ENCODE results near the gene MYH9.
"Not testable (repeated sequence)": the region's sequence is repeated elsewhere in the genome, so short reads cannot be mapped to it uniquely, and the experiment has no call there.

MYH9 gene

DNA sequence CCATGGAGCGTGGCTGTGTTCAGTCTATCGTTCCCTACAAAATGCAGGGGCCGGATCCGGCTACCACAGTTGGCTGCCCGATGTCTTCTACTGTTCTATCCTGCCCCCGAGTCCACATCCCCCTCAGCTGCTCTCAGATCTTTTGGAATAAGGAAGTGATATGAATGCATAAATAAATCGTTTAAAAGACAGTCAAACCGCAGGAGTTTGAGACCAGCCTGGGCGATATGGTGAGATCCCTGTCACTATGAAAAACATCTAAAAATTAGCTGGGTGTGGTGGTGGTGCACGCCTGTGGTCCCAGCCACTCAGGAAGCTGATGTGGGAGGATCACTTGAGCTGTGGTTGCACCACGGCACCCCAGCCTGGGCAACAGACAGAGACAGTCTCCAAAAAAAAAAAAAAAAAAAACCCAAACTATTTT is 97.8 kb downstream of the MYH9 start:
- peak; percentile 66 for DNase-seq

DNA sequence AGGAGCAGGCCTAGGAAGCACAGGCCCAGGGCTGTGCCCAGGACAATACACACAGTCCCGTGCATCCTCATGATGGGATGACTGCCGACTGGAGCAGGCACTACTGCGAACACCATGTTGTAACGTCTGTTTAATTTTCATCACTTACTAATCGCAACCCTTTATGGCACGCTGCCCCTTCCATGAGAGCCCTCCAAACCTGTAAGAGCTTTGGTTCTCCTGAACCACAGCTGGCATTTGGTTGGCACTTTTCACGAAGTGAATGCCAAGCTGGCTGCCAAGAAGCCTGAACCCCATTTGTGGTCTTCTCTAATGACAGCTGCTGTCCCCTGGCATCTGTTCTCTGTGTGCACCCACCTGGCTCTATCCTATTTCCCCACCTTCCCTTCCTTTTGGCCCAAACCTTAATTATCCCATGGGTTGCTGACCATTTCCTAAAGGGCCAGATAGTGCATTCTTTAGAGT is 98.3 kb downstream of the MYH9 start:
- DNase-seq: no peak

DNA sequence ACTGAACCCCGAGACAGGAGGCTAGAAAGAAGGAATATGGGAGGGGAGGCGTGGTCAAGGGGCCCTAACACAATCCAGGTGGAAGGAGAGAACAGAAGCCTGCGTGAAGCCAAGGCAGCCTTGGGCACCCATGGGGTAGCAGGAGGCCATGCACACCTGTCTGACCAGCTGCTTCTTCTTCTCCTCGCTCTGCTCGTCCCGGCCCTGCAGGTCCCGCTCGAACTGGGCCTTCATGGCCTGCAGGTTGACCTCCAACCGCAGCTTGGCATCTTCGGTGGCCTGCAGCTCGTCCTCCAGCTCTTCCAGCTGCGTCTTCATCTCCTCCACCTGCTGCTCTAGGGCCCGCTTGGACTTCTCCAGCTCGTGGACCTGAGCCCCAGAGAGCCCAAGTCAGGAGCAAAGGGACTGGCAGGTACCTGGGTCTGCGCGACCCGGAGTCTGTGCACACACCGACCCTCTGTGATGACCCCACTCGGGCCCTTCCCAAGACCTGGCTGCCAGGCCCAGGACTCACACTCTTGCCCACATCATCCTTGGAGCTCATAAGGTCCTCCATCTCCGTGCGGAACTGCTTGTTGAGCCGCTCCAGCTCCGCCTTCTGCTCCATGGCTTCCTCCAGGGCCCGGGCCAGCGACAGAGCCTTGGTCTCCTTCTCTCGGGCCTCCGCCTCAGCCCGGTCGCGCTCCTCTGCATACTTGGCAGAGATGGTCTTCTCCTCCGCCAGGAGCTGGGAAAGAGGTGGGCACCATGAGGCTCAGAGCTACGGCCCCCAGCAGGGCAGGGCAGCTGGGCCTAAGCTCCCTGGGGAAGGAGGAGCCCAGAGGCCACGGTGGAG is 99.0 kb downstream of the MYH9 start:
- no peak for DNase-seq

DNA sequence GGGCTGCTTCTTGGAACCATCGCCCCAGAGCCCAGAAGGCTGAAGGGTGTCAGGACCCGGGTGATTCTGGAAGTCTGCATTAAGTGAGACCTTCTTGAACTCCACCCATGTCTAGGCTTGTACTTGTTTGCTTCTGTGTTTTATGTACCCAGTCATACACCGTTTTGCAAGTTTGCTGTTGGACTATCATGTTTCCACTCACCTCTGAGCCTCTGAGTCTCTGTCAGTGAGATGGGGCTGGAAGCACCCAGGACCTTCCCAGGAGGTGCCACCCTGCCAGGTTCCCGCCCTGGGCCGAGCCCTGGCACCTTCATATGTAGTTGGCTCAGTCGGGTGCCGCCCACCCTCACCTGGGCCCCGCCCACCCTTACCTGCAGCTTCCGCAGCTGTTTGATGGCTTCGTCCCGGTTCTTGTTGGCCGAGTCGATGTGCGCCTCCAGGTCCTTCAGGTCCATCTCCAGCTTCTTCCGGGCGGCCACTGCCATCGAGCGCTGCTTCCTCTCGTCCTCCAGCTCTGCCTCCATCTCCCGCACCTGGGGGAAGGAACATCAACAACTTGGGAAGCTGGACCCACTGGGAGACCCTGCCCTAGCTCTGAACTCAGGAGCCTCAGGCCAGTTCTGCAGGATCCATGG is 99.8 kb downstream of the MYH9 start:
- DNase-seq: no peak

DNA sequence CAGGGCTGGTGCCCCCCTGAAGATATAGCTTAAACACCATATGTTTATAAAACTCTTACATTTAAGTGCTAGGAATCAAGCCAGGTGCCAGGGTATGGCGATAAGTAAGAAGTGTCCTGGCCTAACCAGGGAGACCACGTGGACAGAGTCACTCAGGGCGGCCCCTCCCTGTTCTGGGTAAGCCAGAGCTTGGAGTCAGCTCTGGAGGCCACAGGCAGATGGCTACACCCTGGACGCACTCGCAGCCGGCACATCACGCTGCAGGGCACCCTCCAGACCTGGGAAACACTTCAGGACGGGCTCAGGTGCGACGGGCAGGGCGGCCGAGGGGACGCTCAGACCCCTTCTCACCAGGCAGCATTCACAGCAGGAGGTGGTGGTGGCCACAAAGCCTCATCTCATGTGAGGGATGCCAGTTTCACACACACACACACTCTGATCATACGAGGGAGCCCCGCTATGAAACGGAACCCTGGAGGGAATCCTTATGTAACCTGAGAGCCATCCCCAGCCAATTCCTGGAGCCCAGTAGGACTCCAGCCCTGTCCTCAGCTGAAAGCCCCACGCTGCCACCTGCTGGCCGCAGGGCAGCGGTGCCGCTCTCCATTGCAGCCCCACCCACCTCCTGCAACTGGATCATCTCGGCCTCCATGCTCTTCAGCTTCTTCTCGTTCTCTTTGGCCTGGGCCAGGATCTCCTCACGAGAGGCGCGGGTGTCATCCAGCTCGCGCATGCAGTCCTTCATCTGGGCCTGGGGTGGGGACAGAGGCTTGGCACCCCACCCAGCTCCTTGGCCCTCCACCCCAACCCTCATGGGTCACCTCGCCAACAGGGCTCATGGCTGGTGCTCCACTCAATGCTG is 101.4 kb downstream of the MYH9 start:
- peak; percentile 56 for DNase-seq

DNA sequence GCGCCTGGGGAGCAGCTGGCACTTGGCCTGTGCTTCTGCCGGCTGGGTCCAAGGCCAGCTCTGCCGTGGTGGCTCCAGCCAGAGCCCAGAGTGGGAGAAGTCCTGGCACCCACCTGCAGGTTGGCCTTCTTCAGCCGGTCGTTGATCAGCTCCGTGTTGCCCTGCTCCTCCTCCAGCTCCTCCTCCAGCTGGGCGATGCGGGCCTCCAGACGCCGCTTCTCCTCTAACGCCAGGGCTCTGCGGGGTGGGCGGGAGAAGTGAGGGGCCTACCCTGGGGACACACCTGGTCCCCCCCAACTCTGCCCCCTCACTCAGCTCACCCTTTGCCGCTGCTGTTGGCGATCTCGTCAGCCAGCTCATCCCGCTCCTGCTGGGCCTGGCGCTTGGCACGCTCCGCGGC is 102.2 kb downstream of the MYH9 start:
- no peak for DNase-seq

DNA sequence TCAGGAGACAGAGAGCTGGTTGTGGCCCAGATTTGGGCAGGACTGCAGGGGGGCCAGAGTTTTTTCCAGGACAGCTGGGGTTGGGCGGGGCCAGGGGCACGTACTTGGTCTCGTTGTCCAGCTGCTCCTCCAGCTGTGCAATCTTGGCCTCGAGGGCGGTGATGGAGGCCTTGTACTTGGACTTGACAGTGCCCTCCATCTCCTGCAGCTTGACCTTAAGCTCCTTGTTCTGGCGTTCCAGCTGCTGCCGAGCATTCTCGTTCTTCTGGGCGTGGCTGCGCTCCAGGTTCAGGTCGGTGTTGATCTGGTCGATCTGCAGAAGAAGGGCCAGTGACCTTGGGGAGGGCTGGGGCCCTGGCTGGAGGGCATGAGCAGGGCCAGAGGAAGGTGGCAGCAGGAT is 102.8 kb downstream of the MYH9 start:
- no peak for DNase-seq

DNA sequence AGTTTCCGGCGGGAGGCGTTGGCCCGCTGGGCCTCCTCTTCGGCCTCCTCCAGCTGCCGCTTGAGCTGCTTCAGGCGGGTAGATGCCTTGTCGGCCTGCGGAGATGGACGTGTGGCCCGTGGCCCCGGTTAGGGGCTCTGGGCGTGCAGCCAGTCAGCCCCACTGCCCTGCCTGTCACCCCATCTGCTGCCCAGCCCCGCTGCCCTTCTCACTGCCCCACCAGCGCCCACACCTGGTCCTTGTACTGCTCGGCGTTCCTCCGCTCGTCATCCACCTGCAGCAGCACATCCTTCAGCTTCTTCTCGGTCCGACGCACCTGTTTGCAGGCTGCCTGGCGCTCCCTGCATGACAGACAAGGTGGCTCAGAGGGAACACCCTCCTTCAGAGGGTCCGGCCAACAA is 103.6 kb downstream of the MYH9 start:
- DNase-seq: no peak

DNA sequence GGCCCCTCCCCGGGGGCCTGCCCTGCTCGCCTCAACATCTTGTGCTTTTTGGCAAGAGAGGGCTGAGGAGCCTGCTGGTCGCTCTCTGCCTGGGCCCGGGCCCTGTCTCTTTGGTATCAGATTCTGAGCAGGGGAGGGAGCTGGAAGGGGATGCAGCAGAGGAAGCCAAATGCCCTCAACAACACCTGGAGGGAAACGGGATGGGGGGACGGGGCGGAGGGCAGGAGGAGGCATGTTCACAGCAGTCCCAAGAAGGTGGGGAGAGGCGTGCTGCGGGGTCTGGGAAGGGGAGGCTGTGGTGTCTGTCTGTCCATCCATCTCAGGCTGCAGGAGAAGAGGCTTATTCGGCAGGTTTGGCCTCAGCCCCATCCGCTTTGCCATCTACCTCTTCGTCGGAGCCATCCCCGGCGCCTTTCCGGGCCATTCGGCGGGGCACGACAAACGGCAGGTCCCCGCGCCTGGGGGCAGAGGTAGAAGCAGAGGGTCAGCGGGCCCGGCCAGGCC is 105.4 kb downstream of the MYH9 start:
- DNase-seq: no peak

DNA sequence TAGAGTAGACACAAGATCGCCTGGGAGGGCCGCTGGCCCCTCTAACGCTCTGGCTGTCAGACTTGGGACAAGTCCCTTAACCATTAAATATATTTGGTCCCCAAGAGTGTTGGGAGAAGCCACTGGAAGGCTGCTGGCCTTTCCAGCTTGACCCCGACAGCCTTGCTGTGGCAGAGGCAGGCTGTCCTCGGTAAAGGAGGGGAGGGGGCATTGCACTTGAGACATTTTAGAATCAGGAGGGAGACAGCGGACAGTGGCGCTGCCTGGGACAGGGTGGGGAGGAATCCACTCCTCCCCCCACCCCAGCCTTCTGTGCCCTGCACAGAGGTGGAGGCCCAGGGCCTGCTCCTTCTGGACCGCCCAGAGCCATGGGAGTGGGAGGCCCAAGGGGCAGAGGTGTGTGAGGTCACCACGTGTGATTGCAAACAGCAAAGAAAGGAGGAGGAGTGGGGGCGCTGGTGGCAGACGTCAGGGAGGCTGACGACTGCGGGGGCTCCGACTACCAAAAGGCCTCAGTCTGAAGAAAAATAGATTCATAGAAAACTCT is 105.9 kb downstream of the MYH9 start:
- DNase-seq: no peak

DNA sequence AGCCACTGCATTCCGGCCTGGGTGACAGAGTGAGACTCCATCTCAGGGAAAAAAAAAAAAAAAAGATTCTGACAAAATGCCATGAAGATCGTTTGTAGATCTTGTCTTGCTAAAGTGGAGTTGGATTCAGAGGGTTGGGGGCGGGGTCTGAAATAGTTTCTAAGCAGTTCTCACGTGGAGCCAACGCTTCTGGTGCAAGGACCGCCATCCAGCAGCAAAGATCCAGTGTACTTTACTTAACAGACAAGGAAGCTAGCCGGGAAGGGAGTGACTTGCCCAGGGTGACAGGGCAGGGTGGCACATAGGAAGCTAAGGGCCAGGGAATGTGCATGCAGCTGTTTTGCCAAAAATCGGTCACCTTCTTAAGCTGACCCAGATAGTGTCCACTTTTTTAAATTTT is 107.4 kb downstream of the MYH9 start:
- no peak for DNase-seq

DNA sequence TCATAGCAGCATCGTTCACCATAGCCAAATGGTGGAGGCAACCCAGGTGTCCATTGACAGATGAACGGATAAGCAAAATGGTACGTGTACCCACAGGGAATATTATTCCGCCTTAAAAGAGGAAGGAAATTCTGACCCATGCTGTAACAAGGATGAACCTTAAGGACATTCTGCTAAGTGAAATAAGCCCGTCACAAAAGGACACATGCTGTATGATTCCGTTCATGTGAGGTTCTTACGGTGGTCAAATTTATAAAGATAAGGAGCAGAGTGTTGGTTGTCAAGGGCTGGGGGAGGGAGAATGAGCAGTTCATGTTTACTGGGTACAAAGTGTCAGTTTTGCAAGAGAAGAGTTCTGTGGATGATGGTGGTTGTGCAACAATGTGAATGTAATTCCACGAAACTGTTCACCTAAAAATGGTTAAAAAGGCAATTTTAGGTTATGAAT is 108.5 kb downstream of the MYH9 start:
- DNase-seq: no peak

DNA sequence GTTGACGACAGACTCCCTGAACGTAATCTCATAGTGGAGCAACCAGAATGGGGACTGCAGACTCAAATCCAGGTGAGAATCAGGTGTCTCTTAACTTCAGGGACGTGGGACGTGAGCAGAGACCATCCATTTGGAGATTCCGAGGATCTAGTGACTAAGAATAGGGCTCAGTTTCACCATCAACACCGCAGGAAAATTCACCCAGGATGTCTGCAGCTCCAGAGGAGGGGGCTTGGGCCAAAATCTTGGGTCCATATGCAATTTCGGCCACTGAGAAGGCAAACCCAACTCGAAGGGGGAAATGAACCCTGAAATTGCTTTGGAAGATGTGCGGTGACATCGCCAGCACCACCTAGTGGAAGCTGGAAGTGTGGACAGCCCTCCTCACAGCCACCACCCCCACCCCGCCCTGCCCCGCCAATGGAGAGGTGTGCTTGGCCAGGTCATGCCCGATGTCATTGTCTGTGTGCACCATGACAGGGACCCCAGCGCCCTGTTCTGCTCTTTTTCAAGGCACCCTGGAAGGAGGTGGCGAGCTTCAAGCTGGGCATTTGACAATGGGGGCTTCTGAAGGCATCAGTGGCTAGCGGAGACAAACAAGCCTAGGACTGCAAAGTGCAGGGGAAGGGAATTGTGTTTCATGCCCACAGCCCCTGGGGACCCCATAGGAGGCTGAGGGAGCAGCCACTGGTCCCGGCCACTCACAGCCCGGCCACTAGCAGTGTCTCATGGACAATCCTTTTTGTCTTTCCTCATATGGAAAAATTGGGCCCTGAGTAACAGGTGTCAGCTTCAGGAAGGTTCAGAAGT is 110.1 kb downstream of the MYH9 start:
- peak; percentile 72 for DNase-seq

DNA sequence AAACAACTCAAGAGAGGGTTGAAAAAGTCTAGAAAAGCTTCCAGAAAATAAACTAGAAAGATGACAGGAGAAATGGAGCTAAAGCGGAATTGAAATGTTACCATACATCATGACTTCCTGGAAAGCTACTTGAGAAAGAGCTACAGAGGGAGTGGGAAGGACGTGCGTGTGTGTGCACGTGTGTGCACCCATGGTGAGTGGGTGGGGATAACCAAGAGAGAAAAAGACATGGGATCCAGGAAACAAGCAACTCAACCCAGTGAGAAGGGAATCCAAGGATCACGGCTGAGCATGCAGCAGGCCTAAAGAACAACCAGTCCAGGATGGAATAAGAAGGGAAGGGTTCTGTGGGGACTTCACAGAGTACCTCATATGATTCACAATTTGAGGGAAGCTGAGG is 113.2 kb downstream of the MYH9 start:
- DNase-seq: no peak

DNA sequence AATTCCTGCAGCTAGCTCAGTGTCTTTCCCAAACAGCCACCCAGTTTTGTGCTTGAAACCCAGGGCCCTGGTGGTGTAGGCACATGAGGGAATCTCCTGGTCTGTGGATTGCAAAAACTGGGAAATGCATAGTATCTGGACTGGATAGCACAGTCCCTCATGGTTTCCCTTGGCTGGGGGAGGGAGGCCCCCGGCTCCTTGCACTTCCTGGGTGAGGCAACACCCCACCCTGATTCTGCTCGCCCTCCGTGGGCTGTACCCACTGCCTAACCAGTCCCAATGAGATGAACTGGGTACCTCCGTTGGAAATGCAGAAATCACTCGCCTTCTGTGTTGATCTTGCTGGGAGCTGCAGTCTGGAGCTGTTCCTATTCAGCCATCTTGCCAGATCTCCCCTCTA is 115.8 kb downstream of the MYH9 start:
- DNase-seq: not testable (repeated sequence)

DNA sequence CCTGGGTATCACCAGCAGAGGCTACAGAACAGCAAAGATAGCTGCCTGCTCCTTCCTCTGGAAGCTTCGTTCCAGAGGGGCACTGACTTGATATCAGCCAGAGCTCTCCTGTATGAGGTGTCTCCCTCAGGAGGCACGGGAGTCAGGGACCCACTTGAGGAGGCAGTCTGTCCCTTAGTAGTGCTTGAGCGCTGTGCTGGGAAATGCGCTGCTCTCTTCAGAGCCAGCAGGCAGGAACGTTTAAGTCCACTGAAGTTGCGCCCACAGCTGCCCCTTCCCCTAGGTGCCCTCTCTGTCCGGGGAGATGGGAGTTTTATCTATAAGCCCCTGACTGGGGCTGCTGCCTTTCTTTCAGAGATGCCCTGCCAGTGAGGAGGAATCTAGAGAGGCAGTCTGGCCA is 116.5 kb downstream of the MYH9 start:
- DNase-seq: not testable (repeated sequence)

DNA sequence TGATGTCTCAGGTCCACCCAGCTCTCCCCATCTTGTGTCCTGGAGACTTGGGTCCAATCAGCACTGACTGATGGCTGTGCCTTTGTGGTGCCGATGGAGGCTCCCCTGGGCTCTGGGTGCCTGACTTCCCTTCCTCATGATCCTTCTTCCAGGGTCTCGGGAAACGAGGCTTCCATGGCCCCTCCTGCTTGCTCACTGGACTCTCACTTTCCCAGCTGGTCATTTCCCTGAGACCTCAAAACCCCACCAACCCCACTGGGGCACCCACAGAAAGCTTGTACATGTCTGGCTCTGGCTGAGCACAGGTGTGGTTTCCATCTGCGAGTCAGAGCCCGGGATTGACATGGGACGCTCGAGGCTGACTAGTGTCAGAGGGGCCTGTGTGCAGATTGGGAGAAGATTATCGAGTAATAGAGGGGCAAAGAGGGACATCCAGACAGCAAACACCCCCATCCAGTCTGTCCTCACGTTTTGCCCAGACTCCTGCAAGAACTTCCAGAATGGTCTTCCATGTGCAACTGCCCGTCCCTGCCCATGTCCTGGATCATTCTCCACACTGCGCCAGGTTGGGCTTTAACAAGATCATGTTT is 119.8 kb downstream of the MYH9 start:
- DNase-seq: no peak

DNA sequence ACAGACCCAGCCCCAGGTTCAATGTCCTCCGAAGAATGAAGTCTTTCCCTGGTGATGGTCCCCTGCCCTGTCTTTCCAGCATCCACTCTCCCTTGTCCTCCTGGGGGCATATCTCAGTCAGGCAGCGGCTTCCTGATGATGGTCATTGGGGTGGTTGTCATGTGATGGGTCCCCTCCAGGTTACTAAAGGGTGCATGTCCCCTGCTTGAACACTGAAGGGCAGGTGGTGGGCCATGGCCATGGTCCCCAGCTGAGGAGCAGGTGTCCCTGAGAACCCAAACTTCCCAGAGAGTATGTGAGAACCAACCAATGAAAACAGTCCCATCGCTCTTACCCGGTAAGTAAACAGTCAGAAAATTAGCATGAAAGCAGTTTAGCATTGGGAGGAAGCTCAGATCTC is 120.7 kb downstream of the MYH9 start:
- no peak for DNase-seq

DNA sequence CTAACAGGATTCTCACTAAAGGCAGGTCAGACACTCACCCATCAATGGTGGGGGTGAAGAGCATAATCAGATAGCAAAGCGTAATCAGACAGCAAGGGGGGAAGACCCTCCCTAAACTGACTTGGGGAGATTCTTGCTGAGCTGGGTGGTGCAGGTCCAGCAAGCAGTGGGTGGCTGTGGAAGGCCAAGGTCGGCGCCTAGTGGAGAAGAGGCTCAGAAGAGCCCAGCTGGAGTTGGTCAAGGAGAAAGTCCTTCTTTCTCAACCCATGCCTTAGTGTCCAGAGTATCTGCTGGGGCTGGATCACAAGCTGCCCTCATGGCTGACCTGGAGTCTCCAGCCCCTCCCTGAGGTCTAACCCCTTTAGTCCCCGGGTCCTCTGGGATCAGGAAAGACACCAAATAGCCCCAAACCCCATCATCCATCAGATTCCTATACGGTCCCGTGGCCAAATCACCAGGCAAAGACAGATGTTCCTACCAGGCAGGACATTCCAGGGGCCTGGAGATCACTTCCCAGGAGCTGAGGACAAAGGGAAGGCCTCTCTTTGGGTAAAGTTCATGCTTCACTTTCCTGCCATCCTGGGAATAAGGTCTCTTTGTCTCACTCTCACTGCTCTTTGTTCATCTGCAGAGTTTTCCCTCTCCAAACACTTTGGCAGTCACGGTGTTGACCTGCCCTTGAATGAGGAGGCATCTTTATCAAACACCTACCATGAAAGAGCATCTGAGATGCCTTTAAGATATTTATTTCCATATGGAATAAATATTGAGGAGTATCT is 123.7 kb downstream of the MYH9 start:
- DNase-seq: not testable (repeated sequence)

DNA sequence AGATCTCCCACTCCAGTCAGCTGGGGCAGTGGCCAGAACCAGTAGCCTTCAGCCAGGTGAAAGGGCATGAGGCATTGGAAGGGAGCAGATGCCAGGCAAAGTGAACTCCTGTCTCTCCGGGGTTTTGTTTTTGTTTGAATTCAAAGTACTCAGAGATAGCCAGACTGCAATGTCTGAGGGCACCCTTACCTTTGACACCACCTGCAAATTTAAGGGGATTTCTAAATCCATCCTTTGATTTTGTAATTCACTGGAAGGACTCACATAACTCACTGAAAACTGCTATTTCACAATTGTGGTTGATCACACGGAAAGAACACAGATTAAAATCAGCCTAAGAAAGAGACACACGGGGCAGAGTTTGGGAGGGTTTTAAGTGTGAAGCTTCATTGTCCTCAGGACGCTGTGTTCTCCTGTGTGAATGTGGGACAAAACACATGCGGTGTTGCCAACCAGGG is 124.5 kb downstream of the MYH9 start:
- not testable (repeated sequence) for DNase-seq

DNA sequence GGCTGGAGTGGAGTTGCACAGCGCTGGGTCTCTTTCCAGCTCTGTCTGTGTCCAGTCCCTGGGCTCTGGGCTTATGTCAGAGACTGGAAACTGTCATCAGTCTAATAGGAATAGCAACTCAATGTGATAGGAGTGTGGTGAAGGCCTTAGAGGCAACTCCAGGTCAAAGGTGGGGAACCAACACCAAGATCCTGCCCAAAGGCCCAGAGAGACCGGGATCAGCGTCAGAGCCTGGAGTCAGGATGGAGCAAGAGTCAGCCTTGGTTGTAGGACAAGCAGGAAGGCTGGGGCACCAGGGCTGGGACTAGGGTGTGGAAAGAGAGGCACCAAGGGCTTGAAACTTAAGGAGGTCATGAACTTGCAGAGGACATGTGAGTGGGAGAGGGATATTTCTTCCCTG is 125.5 kb downstream of the MYH9 start:
- not testable (repeated sequence) for DNase-seq

Measured in CD4-positive, alpha-beta T cell treated with Interleukin-15 for 1 hour (primary cell).